Pulmonary artery endothelial cell (primary cell): ENCODE data around the gene LEP. TPM values are rescaled to one million over a fixed set of nuclear protein-coding genes. Genes with fewer than 3 reads are reported as not detected.
"Not testable (repeated sequence)": the region's sequence is repeated elsewhere in the genome, so short reads cannot be mapped to it uniquely, and the experiment has no call there.

Experiments
- DNase-seq: peaks from one replicate; pipeline ENCODE4 v3.0.0-alpha.2; 2011; ENCODE audit warnings: low read depth, low spot score
- total RNA-seq: library from RNA; depleted of rRNA; stranded (reverse); fragments of >200 nt; gene quantifications from 2 replicates; pipeline ENCODE4 v1.2.3, GENCODE V29; 2014

Gene LEP
- total RNA-seq, 1 donor from 2014 or later = not detected

DNA sequence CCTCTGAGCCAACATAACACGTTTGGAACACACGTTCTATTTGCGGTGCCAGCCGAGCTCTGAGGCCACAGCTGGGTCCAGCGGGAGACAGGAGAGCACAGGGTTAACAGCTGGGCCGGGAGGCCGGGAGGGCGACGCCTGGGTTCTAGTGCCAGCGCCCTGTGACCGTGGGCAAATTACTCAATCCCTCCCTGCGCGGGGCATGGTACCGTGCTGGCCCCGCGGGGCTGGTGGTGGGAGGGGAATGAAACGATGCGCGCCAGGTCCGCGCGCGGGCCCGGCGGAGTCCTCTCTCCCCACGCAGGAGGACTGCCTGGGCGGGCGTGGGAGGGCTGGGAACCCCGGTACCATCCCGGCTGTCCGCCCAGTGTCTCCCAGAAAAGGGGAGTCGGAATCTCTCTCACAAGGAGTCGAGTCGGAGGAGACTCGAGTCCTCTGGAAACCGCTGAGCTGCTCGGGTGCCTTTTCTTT, 30.4 kb downstream of the LEP start:
- DNase-seq = no peak

DNA sequence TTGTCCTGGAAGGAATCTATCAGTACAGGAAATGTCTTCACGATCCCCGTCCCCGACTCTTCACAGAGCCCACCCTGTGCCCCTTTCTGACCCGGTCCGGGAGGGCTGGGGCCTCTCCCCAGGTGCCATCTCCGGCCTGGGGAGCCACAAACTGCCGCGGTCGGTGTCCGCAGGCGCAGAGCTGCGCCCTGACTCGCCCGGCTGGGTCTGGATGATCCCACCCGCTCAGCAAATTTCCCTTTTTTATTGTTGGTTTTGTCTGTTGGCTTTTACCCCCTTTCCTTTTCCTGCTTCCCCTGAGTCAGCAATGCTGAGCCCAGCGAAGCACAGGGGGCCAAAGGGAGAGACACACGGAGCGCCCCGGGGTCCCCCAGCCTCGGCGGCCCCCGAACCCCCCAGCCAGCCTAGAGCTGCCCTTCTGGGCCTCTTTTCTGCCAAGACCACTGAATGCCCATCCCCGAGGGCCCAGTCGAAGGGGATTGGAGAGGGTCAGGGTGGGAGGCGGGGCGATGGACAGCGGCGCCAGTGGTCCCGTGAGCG, 30.9 kb downstream of the LEP start:
- DNase-seq = no peak

DNA sequence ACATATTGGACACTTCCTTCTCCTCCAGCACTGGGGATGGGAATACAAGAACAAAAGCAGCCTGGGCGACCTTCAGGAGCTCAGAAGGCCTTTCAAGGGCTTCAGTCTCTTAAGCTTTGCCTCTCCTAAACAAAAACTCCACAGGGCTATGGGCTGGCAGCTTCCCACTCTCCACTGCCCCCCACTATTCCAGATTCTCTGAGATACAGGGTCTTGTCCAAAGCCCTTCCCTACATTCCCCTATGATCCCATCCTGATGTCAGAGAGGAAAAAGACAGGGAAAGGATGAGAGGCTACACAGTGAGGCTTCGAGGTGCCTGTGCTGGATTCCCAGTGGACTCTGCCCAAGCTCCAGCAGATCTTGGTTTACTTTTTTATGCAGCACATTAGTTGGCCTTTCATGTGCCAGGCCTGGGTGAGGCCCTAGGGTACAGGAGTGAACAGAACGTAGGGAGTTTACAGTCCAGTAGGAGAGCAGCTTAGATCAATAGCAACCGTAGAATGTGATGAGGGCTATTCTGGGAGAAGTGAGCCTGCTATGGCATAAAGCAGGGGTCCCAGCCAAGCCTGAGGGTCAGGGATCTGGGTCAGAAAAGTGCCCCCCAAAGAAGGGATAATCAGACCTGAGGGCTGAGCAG, 33.3 kb downstream of the LEP start:
- no peak for DNase-seq

DNA sequence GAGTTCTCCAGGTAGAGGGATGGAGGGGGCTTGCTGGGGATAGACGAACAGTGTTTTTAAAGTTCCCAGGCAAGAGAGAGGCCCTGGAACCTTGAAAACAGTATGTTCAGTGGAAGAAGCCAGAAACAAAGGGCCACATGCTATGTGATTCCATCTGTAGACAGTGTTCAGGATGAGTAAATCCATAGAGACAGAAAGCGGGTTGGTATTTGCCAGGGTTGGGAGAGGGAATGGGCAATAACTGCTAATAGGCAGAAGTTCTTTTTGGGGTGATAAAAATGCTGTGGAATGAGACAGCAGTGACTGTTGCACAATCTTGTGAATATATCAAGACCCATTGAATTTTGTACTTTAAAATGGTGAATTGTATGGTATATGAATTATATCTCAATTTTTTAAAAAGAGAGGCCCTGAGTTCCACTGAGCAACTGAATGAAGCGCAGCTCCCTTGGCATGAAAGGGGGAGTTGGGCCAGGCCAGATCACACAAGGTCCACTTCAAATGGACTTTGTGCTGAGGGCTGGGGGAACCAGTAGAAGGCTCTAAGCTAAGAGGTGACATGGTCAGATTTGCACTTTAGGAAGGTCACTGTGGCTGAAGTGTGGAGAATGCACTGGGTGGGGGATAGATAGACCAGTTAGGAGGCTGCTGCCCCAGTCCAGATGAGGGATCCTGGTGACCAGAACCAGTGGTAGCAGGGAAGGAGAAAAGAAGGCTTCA, 34.0 kb downstream of the LEP start:
- DNase-seq = no peak

DNA sequence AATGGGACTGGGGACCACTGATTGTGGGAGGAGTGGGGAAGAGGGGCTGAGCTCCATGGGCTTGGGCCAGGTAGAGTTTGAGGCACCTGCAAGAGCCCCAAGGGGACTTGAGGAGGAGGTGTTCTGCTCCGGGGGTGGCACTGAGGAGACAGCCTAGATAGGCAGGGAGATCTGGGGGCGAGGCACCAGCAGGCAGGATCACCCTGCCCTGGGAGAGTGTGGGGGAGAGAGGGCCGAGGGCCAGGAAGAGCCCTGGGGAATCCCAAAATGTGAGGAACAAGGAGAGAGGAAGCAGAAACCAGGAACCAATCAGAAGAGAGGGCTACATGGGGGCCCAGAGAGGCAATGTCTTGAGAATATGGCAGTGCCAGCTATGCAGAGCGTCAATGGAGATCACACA, 34.6 kb downstream of the LEP start:
- DNase-seq = no peak

DNA sequence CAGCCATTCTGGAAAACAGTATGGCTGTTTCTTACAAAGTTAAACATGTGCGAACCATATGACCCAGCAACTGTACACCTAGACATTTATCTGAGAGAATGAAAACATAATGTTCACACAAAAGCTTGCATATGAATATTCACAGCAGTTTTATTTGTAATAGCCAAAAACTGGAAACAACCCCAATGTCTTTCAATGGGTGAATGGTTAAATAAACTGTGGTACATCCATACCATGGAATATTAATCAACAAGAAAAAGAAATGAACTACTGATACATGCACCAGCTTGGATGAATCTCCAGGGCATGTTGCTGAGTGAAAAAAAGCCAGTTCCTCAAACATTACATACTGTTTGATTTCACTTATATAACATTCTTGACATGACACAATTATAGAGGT, 37.3 kb downstream of the LEP start:
- no peak for DNase-seq

DNA sequence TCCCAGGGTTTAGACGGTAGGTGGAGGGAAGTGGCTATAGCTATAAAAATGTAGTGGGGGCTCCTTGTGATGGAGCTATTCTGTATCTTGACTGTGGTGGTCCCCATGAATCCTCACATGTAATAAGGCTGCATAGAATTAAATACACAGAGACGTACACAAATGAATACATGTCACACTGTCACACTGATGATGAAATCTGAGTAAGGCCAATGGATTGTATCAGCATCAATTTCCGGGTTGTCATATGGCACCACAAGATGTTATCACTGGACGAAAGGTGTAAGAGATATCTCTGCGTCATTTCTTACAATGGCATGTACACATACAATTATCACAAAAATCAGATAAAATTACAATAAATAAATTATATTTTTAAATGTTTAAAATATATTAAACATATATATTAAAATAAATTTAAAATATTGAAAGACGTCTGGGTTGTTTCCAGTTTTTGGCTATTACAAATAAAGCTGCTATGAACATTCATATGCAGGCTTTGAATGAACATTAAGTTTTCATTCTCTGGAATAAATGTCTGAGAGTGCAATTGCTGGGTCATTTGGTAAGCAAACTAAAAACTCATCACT, 38.1 kb downstream of the LEP start:
- no peak for DNase-seq

DNA sequence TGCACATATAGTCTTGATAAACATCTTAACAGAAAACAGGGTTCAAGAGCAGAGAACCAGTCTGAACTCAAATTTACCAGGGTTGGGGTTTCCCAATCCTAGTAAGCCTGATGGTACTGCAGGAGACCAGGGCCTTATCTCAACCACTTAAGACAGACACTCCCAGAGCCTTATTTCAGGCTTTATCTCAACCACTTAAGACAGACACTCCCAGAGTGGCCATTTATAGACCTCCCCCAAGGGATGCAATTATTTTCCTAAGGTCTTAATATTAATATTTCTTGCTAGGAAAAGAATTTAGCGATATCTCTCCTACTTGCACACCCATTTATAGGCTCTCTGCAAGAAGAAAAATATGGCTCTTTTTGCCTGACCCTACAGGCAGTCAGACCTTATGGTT, 39.4 kb downstream of the LEP start:
- not testable (repeated sequence) for DNase-seq

DNA sequence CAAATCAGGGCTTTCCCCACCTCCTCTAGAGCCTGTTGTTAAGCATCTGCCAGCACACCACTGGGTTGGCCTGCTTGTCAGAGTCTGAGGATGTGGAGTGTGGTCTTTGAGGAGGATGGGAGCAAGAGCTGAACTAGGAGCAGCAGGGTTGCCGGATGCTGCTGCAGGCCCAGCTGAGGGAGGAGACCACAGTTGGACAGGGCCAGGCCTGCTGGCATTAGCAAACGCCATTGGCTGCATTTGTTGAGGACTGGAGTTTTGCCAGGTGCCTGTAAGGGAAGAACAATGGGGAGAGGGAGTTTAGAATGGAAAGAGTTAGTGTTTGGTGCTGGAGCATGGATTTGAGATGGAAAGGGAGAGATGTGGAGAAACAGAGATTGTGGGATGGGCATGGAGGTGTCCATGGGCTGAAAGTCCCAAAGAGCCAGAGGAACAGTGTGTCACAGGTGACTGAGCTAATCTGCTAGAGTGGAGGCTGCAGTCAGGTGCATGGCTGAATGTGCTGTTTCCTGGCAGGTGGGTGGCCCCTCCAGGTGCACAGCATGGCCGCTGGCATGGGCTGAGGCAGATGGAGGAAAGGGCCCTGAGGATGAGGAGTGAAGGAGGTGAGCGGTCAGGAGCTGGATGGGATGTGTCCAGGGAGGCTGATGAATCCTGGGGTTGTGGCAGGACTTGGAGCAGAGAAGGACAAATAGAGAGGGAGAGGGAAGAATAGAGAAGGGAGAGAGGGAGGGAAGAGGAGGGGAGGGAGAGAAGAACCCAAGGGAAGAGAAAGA, 40.7 kb downstream of the LEP start:
- no peak for DNase-seq

DNA sequence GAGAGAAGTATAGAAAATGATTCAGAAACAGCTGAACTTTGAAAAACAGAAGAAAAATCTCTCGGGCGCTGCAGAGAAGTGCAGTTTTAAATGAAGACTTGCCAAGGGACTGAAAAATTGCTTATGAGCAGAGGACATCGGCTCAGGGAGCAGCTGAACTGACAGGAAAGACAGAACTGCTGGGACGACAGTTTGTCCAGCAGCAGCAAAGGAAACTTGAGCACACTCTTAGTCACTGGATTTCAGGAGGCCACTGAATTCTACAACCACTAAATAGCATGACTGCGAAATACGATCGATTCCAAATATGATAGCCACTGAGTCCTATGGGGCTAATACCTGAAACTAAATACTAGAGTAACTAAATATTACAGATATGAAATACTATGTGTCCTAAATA, 43.0 kb downstream of the LEP start:
- DNase-seq = no peak

DNA sequence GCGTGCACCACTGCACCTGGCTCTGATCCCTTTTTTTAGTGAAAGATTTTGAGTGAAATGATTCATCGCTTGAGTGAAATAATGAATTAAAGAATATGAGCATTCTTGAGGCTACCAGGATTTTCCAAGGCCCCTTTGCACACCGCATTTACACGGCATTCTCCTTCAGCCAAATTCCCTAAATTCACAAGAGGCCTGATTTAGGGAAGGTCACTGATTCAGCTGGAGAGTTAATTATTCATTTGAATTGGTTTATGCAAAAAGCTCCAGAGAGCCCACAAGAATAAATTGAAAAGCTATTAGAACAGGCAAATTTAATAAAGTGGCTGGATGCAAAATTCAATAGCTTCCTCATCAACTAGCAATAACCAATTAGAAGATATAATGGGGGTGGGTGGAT, 46.5 kb downstream of the LEP start:
- no peak for DNase-seq

DNA sequence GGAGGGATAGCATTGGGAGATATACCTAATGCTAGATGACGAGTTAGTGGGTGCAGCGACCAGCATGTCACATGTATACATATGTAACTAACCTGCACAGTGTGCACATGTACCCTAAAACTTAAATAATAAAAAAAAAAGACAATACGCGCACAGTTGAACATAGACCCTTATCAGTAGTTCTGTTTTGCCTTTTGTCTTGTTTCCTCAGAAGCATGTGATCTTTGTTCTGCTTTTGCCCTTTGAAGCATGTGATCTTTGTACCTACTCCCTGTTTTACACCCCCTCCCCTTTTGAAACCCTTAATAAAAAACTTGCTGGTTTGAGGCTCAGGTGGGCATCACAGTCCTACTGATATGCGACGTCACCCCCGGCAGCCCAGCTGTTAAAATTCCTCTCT, 56.9 kb downstream of the LEP start:
- DNase-seq = not testable (repeated sequence)

DNA sequence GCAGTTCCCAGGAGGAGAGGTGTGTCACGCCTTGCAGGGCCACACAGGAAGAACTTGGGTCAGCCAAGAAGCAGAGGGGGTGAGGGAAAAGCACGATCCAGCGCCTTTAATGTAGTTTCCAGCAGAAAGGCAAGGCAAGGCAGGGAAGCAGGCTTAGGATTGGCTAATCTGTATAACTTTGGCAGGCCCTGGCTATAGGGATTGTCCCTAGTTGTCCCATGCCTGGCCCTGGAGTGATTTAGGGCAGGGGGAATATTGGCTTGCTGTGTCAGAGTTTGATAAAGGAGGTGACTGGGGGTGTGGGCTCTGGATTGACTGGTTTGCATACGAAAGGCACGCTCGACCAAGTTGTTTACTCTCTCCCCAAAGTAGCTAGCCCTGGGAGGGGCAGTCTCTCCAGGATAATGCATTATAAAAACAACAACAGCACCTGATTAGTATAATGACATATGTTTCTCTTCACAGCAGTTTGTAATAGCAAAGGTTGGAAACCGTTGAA, 58.1 kb downstream of the LEP start:
- DNase-seq = no peak

DNA sequence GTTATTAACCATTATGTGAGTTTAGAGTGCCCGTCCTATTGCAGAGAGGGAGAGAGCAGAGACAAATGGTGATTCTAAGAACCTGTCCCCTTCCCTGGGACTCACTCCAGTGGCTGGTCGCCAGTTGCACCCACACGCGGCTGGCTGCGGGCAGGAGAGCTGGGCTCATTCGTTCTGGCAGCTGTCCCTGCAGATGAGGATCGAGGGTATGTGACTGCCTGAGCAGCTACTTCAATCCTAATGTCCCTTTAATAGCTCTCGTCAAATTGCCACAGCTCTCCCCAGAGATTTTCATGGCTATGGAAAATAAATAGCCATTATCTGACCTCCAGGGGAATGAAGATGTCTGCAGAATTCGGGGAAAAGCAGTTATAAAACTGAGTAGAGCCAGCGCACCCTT, 61.1 kb downstream of the LEP start:
- no peak for DNase-seq

DNA sequence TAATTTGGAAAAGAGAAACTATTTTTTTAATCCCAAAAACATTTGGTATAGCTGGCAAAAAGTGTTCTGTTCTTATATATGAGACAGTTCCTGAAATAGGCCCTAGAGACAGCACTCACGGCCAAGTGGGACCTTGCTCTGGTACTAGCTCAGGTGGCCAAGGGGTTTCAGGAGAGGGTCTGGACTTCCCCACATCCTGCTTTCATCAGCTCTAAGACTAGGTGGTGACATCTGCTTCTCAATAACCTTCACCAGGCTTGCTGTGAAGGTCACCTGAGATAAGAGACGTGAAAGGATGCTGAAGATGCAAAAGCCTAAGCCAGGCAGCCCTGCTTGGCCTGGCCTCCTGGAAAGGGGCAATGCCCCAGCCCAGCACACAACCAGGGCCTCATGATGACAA, 62.1 kb downstream of the LEP start:
- no peak for DNase-seq

DNA sequence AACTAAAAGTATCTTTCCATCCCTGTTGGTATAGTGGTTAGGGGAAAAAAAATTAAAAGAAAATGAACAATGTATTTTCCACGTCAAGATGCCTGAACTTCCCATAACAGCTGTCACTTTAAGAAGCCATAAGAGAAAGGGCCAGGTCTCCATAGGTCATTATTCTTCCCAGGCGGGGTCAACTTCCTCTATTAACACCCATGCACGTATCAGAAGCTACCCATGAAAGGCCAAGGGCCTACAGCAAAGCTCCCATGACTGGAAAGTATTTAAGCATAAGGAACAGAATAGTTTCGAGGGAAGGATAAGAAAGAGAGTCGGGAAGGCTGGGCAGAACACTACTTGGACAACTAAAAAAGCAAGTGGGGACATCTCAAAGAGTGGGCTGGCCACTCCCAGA, 62.6 kb downstream of the LEP start:
- DNase-seq = no peak

DNA sequence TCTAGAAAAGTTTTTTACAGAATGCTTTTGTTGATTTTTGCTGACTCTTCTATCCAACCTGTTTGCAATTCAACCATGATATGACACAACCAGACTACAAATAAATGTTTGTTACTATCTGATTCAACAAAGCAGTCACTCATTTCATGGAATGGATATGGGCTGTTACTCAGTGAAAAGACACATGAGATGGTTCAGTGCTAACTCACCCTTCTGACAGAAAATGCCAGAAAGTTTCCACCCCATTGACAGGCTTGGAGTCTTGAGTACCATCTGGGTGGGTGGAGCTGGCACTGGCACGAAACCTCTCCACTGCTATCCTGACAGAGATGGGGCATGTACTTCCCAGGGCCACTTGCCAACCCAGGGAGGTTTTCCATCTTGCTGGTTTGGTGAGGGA, 63.1 kb downstream of the LEP start:
- DNase-seq = no peak

DNA sequence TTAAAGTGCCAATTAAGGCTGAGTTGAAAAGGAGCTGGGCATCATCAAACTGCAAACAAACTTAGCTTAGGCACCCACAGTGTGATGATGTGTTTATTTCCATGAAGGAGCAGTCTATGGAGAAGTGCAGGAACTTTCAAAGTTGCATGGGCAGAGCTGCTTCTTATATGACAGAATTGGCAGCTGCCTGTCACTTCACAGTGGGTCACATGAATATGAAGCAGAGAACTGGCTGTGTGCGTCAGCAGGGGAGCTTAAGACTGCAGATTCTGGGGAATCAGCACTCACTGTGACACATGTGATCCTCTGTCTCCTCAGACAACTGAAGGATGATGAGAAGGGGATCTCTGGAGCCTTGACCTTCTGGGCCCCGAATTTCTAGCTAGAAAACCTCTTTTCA, 66.0 kb downstream of the LEP start:
- no peak for DNase-seq
